GM12878 (cell line): Measurements from ENCODE around the gene BSPRY.

Experiments
- ETV6 ChIP-seq, 2 experiments: fragments of 450-650 bp in 1 of 2; IDR thresholded peaks in 1 of 2; conservative IDR thresholded peaks in 1 of 2; 2 replicates each; pipeline ENCODE4 v1.6.1; 2014; ENCODE audit warnings: antibody characterized with exemption in 1 of 2, borderline replicate concordance in 1 of 2, low read depth in 1 of 2, mild to moderate bottlenecking in 1 of 2, moderate library complexity in 1 of 2
- POLR2A ChIP-seq: IDR thresholded peaks from 2 replicates; pipeline ENCODE4 v1.6.1; 2011; ENCODE audit warnings: low read depth, mild to moderate bottlenecking, low read length
- YY1 ChIP-seq: IDR thresholded peaks from 2 replicates; pipeline ENCODE4 v1.6.1; 2011; ENCODE audit warnings: low read depth, mild to moderate bottlenecking, low read length
- ZBED1 ChIP-seq: IDR thresholded peaks from 2 replicates; pipeline ENCODE4 v1.6.1; 2016; ENCODE audit warnings: borderline replicate concordance
- TF ChIP-seq, protein P1 (sequence below), 3 experiments: IDR thresholded peaks in 2 of 3; conservative IDR thresholded peaks in 1 of 3; 2 replicates each; pipeline ENCODE4 v1.5.1; 2011; ENCODE audit warnings: low read depth in 3 of 3, low read length in 3 of 3, mild to moderate bottlenecking in 3 of 3, control low read depth in 2 of 3, moderate library complexity in 2 of 3, inconsistent platforms in 1 of 3, mixed read lengths in 1 of 3; ENCODE audit not compliant: control insufficient read depth in 2 of 3, insufficient read depth in 1 of 3; ENCODE audit errors: extremely low read depth in 1 of 3
- TF ChIP-seq, protein P2 (sequence below): IDR thresholded peaks from 2 replicates; pipeline ENCODE4 v1.6.1; 2012; ENCODE audit warnings: mild to moderate bottlenecking, low read depth, low read length
- TF ChIP-seq, protein P3 (sequence below): IDR thresholded peaks from 2 replicates; pipeline ENCODE4 v1.6.1; 2012; ENCODE audit warnings: low read depth, low read length, improper control_type of control experiment

DNA sequence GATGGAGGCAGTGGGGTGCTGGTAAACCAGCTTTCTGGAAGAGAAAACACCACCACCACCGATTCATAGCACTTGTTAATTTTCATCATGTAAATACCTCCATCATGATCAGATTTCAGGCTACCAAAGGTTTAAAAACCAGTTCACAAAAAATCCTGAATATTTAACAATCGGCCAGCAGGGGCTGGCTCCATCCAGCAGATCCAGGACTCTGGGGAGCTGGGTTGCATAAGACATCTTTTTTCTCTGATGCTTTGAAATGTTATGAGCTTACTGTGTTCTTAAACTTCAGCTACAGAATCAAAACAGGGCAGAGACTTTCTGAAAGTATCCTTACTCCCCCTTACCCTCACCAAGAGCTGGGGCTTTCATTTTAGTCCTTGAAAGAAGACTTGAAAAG lies 31.6 kb upstream of the BSPRY start:
- TF ChIP-seq ETV6 (conservative IDR thresholded peaks at IDR 0.05 in 1 of 2, IDR thresholded peaks at IDR 0.05 in 1 of 2; ENCODE audit: borderline replicate concordance in 1 of 2, low read depth in 1 of 2), result no peak
- TF ChIP-seq, protein P1, sequence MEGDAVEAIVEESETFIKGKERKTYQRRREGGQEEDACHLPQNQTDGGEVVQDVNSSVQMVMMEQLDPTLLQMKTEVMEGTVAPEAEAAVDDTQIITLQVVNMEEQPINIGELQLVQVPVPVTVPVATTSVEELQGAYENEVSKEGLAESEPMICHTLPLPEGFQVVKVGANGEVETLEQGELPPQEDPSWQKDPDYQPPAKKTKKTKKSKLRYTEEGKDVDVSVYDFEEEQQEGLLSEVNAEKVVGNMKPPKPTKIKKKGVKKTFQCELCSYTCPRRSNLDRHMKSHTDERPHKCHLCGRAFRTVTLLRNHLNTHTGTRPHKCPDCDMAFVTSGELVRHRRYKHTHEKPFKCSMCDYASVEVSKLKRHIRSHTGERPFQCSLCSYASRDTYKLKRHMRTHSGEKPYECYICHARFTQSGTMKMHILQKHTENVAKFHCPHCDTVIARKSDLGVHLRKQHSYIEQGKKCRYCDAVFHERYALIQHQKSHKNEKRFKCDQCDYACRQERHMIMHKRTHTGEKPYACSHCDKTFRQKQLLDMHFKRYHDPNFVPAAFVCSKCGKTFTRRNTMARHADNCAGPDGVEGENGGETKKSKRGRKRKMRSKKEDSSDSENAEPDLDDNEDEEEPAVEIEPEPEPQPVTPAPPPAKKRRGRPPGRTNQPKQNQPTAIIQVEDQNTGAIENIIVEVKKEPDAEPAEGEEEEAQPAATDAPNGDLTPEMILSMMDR (IDR thresholded peaks at IDR 0.05 in 2 of 3, conservative IDR thresholded peaks at IDR 0.05 in 1 of 3; ENCODE audit: control insufficient read depth in 2 of 3, extremely low read depth in 1 of 3, insufficient read depth in 1 of 3, low read depth in 3 of 3, low read length in 3 of 3), result no peak
- TF ChIP-seq YY1, result no peak
- no peak for TF ChIP-seq ZBED1
- TF ChIP-seq POLR2A, result no peak
- TF ChIP-seq, protein P2, sequence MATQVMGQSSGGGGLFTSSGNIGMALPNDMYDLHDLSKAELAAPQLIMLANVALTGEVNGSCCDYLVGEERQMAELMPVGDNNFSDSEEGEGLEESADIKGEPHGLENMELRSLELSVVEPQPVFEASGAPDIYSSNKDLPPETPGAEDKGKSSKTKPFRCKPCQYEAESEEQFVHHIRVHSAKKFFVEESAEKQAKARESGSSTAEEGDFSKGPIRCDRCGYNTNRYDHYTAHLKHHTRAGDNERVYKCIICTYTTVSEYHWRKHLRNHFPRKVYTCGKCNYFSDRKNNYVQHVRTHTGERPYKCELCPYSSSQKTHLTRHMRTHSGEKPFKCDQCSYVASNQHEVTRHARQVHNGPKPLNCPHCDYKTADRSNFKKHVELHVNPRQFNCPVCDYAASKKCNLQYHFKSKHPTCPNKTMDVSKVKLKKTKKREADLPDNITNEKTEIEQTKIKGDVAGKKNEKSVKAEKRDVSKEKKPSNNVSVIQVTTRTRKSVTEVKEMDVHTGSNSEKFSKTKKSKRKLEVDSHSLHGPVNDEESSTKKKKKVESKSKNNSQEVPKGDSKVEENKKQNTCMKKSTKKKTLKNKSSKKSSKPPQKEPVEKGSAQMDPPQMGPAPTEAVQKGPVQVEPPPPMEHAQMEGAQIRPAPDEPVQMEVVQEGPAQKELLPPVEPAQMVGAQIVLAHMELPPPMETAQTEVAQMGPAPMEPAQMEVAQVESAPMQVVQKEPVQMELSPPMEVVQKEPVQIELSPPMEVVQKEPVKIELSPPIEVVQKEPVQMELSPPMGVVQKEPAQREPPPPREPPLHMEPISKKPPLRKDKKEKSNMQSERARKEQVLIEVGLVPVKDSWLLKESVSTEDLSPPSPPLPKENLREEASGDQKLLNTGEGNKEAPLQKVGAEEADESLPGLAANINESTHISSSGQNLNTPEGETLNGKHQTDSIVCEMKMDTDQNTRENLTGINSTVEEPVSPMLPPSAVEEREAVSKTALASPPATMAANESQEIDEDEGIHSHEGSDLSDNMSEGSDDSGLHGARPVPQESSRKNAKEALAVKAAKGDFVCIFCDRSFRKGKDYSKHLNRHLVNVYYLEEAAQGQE, result no peak
- TF ChIP-seq, protein P3, sequence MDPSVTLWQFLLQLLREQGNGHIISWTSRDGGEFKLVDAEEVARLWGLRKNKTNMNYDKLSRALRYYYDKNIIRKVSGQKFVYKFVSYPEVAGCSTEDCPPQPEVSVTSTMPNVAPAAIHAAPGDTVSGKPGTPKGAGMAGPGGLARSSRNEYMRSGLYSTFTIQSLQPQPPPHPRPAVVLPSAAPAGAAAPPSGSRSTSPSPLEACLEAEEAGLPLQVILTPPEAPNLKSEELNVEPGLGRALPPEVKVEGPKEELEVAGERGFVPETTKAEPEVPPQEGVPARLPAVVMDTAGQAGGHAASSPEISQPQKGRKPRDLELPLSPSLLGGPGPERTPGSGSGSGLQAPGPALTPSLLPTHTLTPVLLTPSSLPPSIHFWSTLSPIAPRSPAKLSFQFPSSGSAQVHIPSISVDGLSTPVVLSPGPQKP, result no peak
